ENCODE measurements around the gene RIPOR3. TPM values are rescaled to one million over a fixed set of nuclear protein-coding genes. Genes with fewer than 3 reads are reported as not detected.

The RIPOR3 gene
- total and polyA plus RNA-seq, 4 donors, result 5.6 to 90.3 (median 16.3) TPM

DNA sequence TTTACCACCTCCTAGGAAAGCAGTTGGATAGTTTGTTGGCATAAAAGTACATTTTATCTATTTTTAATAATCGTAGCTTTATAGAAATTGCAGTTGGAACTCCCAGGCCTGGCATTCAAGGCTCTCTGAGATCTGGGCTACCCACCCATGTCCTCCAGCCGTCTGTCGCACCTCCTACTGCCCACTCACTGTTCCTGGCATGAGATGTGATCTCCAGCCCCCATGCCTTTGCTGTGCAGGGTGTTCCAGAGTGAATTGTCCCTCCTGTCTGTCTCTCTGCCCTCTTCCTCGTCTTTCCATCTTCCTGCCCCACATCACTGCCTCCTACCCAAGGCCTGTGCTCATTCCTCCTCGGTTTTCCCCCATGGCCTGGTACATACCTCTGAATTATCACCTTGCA lies 130.5 kb downstream of the RIPOR3 start:
- no peak for DNase-seq (ENCODE audit: low spot score)
- WGBS, result 92% methylated on average over 5 of the region's 5 CpGs
- Histone ChIP-seq H3K36me3 (ENCODE audit: control insufficient read depth in 4 of 4, insufficient read depth in 3 of 4, low read depth in 1 of 4, low read length in 3 of 4) (peaks cover 2 to 12% (median 4%) of the 10 kb centered on the region in 4 donors), H3K9me3 (ENCODE audit: control insufficient read depth in 4 of 4, low read length in 3 of 4) (no peaks in the 10 kb centered on the region), H3K9ac (ENCODE audit: low read depth in 1 of 2, low read length in 2 of 2) (no peak overlapping the region), H3K4me3 (ENCODE audit: low read depth in 1 of 3, low read length in 3 of 3) (no peak overlapping the region), H3K4me1 (ENCODE audit: control insufficient read depth in 4 of 4, insufficient read depth in 4 of 4, low read length in 3 of 4) (peaks cover 0 to 7% (median 3%) of the 10 kb centered on the region in 4 donors), H3K27ac (ENCODE audit: low read depth in 1 of 2, low read length in 2 of 2) (no peak overlapping the region), H3K27me3 (ENCODE audit: control insufficient read depth in 4 of 4, insufficient read depth in 4 of 4, low read length in 3 of 4) (no peaks in the 10 kb centered on the region)
- no peak for TF ChIP-seq FOXA1 (IDR thresholded peaks at IDR 0.05)
- TF ChIP-seq, protein P1, sequence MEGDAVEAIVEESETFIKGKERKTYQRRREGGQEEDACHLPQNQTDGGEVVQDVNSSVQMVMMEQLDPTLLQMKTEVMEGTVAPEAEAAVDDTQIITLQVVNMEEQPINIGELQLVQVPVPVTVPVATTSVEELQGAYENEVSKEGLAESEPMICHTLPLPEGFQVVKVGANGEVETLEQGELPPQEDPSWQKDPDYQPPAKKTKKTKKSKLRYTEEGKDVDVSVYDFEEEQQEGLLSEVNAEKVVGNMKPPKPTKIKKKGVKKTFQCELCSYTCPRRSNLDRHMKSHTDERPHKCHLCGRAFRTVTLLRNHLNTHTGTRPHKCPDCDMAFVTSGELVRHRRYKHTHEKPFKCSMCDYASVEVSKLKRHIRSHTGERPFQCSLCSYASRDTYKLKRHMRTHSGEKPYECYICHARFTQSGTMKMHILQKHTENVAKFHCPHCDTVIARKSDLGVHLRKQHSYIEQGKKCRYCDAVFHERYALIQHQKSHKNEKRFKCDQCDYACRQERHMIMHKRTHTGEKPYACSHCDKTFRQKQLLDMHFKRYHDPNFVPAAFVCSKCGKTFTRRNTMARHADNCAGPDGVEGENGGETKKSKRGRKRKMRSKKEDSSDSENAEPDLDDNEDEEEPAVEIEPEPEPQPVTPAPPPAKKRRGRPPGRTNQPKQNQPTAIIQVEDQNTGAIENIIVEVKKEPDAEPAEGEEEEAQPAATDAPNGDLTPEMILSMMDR (IDR thresholded peaks at IDR 0.05; ENCODE audit: low read depth, low read length, missing input control), result no peak
- no peak for TF ChIP-seq YY1 (IDR thresholded peaks at IDR 0.05)
- TF ChIP-seq, protein P2, sequence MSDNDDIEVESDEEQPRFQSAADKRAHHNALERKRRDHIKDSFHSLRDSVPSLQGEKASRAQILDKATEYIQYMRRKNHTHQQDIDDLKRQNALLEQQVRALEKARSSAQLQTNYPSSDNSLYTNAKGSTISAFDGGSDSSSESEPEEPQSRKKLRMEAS (IDR thresholded peaks at IDR 0.05), result no peak
- TF ChIP-seq SP1 (IDR thresholded peaks at IDR 0.05), result no peak
- TF ChIP-seq NR2F2 (IDR thresholded peaks at IDR 0.05), result no peak

DNA sequence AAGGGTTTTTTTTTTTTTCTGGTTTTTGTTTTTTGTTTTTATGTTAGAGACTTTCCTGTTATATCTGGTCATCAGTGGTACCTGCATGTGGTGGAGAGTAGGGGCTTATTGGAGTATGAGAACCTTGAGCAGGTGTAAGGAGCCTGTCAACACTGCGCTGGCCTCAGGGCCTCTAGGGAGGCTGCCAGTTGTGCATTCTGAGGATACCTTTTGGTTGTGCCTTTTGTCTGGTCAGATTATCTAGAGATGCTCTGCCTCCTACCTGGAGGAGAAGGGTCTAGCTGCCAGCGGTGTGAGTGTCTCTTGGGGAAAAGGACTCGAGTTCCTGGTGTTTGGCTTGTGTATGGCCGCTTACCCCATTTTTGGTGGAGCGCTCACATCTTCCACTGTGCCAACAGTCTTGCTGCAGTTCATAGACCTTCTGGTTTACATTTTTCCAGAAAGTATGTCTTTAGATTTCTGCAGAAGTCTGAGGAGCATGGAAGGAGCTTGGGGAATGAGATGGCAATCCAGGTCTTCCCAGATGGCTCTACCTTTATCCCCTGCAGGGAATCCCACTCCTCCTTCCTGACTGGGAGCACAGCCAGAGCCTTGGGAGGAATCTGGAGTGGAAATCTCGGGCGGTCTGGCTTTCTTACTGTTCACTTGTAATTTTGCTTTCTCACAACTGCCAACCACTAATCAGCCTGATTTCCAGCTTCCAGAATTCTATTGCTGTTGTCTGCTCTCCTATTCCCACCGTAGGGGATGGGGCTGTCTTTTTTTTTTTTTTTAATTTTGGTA lies 131.3 kb downstream of the RIPOR3 start:
- H3K9me3 ChIP-seq (ENCODE audit: control insufficient read depth in 4 of 4, low read length in 3 of 4), result no peaks in the 10 kb centered on the region
- peaks cover 0 to 10% (median 3%) of the 10 kb centered on the region in 4 donors for H3K4me1 ChIP-seq (ENCODE audit: control insufficient read depth in 4 of 4, insufficient read depth in 4 of 4, low read length in 3 of 4)
- H3K27me3 ChIP-seq (ENCODE audit: control insufficient read depth in 4 of 4, insufficient read depth in 4 of 4, low read length in 3 of 4), result no peaks in the 10 kb centered on the region
- DNase-seq (ENCODE audit: low spot score), result no peak
- H3K36me3 ChIP-seq (ENCODE audit: control insufficient read depth in 4 of 4, insufficient read depth in 3 of 4, low read depth in 1 of 4, low read length in 3 of 4), result peaks cover 2 to 12% (median 3%) of the 10 kb centered on the region in 4 donors
- H3K9ac ChIP-seq (ENCODE audit: low read depth in 1 of 2, low read length in 2 of 2), result no peak overlapping the region
- WGBS, result 87% methylated on average over 8 of the region's 8 CpGs
- H3K27ac ChIP-seq (ENCODE audit: low read depth in 1 of 2, low read length in 2 of 2), result no peak overlapping the region
- no peak overlapping the region for H3K4me3 ChIP-seq (ENCODE audit: low read depth in 1 of 3, low read length in 3 of 3)
- TF ChIP-seq, protein P3, sequence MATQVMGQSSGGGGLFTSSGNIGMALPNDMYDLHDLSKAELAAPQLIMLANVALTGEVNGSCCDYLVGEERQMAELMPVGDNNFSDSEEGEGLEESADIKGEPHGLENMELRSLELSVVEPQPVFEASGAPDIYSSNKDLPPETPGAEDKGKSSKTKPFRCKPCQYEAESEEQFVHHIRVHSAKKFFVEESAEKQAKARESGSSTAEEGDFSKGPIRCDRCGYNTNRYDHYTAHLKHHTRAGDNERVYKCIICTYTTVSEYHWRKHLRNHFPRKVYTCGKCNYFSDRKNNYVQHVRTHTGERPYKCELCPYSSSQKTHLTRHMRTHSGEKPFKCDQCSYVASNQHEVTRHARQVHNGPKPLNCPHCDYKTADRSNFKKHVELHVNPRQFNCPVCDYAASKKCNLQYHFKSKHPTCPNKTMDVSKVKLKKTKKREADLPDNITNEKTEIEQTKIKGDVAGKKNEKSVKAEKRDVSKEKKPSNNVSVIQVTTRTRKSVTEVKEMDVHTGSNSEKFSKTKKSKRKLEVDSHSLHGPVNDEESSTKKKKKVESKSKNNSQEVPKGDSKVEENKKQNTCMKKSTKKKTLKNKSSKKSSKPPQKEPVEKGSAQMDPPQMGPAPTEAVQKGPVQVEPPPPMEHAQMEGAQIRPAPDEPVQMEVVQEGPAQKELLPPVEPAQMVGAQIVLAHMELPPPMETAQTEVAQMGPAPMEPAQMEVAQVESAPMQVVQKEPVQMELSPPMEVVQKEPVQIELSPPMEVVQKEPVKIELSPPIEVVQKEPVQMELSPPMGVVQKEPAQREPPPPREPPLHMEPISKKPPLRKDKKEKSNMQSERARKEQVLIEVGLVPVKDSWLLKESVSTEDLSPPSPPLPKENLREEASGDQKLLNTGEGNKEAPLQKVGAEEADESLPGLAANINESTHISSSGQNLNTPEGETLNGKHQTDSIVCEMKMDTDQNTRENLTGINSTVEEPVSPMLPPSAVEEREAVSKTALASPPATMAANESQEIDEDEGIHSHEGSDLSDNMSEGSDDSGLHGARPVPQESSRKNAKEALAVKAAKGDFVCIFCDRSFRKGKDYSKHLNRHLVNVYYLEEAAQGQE (IDR thresholded peaks at IDR 0.05), result no peak
- no peak for TF ChIP-seq SP1 (IDR thresholded peaks at IDR 0.05)
- TF ChIP-seq, protein P4, sequence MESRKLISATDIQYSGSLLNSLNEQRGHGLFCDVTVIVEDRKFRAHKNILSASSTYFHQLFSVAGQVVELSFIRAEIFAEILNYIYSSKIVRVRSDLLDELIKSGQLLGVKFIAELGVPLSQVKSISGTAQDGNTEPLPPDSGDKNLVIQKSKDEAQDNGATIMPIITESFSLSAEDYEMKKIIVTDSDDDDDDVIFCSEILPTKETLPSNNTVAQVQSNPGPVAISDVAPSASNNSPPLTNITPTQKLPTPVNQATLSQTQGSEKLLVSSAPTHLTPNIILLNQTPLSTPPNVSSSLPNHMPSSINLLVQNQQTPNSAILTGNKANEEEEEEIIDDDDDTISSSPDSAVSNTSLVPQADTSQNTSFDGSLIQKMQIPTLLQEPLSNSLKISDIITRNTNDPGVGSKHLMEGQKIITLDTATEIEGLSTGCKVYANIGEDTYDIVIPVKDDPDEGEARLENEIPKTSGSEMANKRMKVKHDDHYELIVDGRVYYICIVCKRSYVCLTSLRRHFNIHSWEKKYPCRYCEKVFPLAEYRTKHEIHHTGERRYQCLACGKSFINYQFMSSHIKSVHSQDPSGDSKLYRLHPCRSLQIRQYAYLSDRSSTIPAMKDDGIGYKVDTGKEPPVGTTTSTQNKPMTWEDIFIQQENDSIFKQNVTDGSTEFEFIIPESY (IDR thresholded peaks at IDR 0.05), result no peak
- no peak for TF ChIP-seq EGR1 (IDR thresholded peaks at IDR 0.05; ENCODE audit: low read depth in 2 of 2)
- TF ChIP-seq, protein P2 (IDR thresholded peaks at IDR 0.05), result no peak
- no peak for TF ChIP-seq GABPA (IDR thresholded peaks at IDR 0.05 in 1 of 2, conservative IDR thresholded peaks at IDR 0.05 in 1 of 2)
- TF ChIP-seq JUND (IDR thresholded peaks at IDR 0.05), result no peak

Measured in liver (tissue), 9 donors.